Putamen (tissue), 1 donor: Measurements from ENCODE around the gene L3MBTL3.

Experiments used
- DNase-seq: peaks from one replicate; pipeline ENCODE4 v3.0.0-alpha.2; 2016; ENCODE audit warnings: low spot score

L3MBTL3 gene

DNA sequence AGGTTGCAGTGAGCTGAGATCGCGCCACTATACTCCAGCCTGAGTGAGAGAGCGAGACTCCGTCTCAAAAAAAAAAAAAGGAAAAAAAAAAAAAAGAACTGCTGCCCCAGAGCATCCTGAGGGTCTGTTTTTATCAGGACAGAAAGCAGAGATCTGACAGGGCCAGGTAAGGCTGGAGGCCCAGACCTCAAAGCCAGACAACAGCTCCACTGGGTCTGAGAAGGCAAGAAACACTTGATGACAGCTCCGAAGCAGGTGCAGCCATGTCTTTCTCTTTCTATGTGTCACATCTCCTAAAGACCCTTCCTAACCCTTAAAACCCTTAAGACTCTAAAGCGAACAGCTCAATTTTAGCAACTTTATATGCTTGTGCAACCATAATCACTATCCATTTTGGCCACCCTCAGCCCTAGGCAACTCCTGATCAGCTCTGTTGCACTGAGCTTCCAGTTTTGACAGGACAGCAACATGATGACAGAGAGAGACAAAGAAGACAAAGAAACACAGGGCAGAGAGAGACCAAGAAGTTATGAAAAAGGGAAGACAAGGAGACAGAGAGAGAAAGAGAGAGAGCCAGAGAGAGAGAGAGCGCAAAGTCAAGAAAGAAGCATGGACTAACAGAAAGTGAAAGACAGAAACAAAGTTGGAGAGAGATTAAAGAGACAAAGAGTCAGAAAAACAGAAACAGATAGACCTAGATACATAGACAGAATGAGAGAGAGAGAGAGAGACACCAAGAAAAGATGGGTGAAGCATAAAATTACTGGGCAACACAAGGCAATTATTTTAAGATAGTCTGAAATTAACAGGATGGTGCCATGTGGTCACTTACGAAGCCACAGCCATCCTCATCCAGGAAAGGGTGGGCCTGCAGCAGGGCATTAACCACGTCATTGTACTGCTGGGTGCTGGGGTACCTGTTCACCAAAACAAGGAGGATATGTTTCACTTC lies 165.2 kb downstream of the L3MBTL3 start:
- DNase-seq = no peak

DNA sequence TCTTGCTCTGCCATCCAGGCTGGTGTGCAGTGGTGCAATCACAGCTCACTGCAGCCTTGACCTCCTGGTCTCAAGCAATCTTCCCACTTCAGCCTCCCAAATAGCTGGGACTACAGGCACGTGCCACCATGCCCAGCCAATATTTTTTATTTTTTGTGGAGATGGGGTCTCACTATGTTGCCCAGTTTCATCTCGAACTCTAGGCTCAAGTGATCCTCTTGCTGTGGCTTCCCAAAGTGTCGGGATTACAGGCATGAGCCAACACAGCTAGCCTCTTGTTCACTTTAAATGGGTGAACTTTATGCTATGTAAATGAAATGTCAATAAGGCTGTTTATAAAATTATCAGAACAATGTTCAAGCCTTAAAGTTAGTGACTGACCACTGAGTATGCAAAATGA lies 167.3 kb downstream of the L3MBTL3 start:
- DNase-seq = no peak

DNA sequence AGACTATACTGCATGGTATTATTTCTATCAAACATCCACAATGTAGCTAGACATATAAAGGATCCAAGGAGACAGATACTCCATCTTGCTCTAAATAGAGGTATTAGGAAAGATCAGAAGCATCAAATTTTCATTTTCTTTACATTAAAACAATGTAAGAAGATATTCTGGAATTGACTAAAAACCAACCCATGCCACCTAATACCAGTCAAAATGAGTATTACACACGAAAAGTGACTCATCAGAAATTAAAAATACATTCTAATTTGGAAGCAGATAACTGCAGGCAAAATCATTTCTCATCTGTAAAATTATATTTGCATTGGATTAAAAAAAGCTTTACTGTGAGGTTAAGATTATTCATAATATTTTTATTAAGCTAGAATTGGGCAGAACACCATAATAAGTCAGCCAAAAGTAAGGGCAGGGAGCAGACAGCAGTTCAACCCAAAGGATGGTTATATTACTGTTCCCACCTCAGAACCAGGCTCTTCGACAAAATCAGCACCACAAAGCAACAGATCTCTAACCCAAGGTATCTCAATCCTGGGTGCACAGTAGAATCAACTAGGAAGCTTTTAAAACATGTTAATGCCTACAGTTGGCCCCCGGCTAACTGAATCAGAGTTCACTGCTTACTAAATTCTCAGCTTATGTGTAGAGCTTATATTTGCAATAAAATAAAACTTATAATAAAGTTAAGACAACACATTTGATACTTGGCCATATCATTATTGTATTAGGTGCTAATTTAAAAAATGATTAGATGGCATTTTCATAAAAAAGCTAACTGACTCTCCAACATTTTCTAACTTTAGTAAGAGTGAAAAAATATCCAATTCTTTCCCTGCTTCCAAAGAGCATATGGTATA lies 169.2 kb downstream of the L3MBTL3 start:
- no peak for DNase-seq

DNA sequence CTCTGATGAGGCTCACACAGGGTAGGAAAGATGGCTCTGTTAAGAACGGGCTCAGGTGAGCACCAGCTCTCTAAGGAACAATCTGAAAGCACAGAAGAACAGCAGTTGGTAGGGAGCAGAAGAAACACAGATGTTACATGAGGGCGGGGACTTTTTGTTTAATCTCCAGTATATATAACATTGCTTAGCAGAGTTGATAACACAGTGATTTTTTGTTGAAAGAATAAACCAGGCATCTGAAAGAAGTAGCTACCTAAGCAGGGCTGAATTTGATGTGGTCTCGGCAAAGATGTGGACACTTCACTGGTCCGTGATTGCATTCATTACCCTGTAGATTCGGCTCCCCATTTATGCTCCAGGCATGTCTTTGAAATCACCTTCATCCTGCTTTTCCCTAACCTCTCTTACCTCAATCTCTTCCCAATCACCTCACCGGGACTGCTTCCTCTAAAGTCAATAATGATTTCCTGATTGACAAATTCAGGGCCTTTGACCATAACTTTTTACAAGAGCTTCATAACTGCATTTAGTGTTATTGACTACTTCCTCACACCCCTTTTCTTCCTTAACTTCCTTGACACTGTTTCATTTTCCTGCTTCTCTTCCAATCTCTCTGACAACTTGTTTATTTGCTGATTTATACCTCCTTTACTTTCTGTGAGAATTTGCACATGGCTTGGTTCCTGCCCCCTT lies 170.0 kb downstream of the L3MBTL3 start:
- DNase-seq = no peak

DNA sequence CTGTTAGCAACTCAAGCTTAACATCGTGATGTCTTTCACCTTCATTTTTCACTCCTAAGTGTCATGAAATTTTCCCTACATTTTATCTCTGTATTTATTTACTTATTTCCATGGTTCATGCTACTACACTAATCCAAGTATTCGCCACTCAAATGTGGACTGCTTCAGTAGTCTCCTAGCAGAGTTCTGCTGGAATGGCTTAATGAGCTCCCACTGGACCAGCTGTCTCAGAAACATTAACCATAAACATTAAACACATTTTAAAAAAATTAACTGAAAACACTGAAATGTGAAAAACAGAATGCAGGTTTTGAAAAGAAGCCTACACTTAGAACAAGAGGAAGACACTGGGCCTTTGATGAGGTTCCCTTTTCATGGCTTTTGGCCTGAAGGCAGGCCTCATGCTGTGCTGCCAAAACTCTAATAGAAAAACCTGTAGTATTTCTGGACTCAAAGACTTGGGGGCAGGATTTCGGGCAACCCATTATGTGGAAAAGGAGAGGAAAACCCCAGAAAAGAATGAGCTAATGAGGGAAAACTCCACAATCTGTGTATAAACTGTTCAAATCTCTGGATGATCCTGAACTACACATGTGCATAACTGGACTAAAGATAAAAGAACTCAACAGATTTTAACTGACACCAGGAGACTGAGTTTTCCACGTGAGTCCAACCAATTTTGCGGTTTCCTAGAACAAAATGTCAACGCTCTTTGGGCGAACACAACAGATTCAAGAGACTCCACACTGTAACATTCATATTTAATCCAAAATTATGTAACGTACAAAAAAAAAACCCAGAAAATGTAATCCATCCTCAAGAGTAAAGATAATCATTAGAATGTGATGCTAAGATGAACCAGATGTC lies 171.4 kb downstream of the L3MBTL3 start:
- DNase-seq = no peak
